HG03521 (cell line): ENCODE results near the gene UROD.

Experiments
- ATAC-seq: cut with Tn5 transposase; IDR thresholded peaks from one replicate; pipeline ENCODE4 v1.9.1; 2021; ENCODE audit warnings: mild to moderate bottlenecking, moderate library complexity; ENCODE audit not compliant: unreplicated experiment

UROD gene

GRCh38 chr1:45008076-45008475 lies 4.0 kb upstream of the UROD start:
- no peak for ATAC-seq

GRCh38 chr1:45008516-45008915 lies 3.5 kb upstream of the UROD start:
- ATAC-seq = no peak

GRCh38 chr1:45009296-45009865 lies 2.7 kb upstream of the UROD start:
- ATAC-seq = no peak

GRCh38 chr1:45009956-45010854 lies 1.8 kb upstream of the UROD start:
- no peak for ATAC-seq

GRCh38 chr1:45010855-45011811 lies 921 bp upstream of the UROD start, which contains the start of gene HECTD3:
TSS of gene HECTD3 (minus strand) at chr1:45011324. CDS start at chr1:45011257, 67 bp downstream.
- ATAC-seq = peak; percentile 54

- no peak for ATAC-seq
Observed at GRCh38 chr1:45012639-45013278, 705 bp downstream of the UROD start.

- no peak for ATAC-seq
Observed at GRCh38 chr1:45013551-45014209, 1.6 kb downstream of the UROD start.

GRCh38 chr1:45014321-45015028 lies 2.4 kb downstream of the UROD start:
- ATAC-seq = no peak

GRCh38 chr1:45015683-45016082 lies 3.6 kb downstream of the UROD start:
- ATAC-seq = no peak

- ATAC-seq = no peak
Observed at GRCh38 chr1:45016090-45016697, 4.1 kb downstream of the UROD start.

- no peak for ATAC-seq
Observed at GRCh38 chr1:45016767-45017166, 4.7 kb downstream of the UROD start.

- peak; percentile 66 for ATAC-seq
Observed at GRCh38 chr1:45018599-45019230, 6.7 kb downstream of the UROD start.

- no peak for ATAC-seq
Observed at GRCh38 chr1:45023663-45024062, 11.6 kb downstream of the UROD start.

- no peak for ATAC-seq
Observed at GRCh38 chr1:45026446-45026845, 14.4 kb downstream of the UROD start.

- no peak for ATAC-seq
Observed at GRCh38 chr1:45032837-45033236, 20.8 kb downstream of the UROD start.

GRCh38 chr1:45033356-45033755 lies 21.3 kb downstream of the UROD start:
- no peak for ATAC-seq

GRCh38 chr1:45035631-45036301 lies 23.7 kb downstream of the UROD start:
- no peak for ATAC-seq

- ATAC-seq = no peak
Observed at GRCh38 chr1:45037456-45037855, 25.4 kb downstream of the UROD start.
